SK-N-SH (cell line): ENCODE results near the gene NDUFAF8. TPM values are rescaled to one million over a fixed set of nuclear protein-coding genes. Genes with fewer than 3 reads are reported as not detected.

Experiments
- CTCF ChIA-PET: fragments of 300-600, 350-600 bp; formaldehyde crosslinking; extraction: SDS; loops from one replicate; lab custom pipeline; 2021; lab: Yijun Ruan, JAX
- POLR2A ChIA-PET: fragments of 350-600 bp; sonication (Branson Sonifier 250); formaldehyde crosslinking; extraction: SDS; loops from one replicate; lab custom pipeline; 2020; ENCODE audit warnings: antibody characterized with exemption, inconsistent platforms; lab: Yijun Ruan, JAX
- DNase-seq: peaks from one replicate; pipeline ENCODE4 v3.0.0; 2012
- H2AFZ ChIP-seq: fragments of 200-600 bp; sonication (generic); 2 replicates; pipeline ENCODE4 v1.8.1; 2016; ENCODE audit warnings: antibody characterized with exemption, mild to moderate bottlenecking, low read depth
- H3F3A ChIP-seq: fragments of 200-600 bp; sonication (generic); replicated peaks from 2 replicates; pipeline ENCODE3; 2016; ENCODE audit warnings: antibody characterized with exemption, mild to moderate bottlenecking; ENCODE audit not compliant: insufficient read depth
- H3K27ac ChIP-seq, 2 experiments: fragments of 200-500 bp in 1 of 2; fragments of 200-600 bp in 1 of 2; sonication (Bioruptor generic) in 1 of 2; sonication (generic), shearing (Covaris generic) in 1 of 2; 2 replicates each; pipeline versions ENCODE4 v1.5.1 to v1.6.1; 2014 to 2016; ENCODE audit warnings: low read depth in 2 of 2, inconsistent platforms in 1 of 2, low read length in 1 of 2, mild to moderate bottlenecking in 1 of 2, mixed read lengths in 1 of 2
- H3K27me3 ChIP-seq: fragments of 200-600 bp; sonication (generic), shearing (Covaris generic); 2 replicates; pipeline ENCODE4 v1.6.1; 2016; ENCODE audit warnings: mixed run types; ENCODE audit not compliant: insufficient read depth
- H3K36me3 ChIP-seq, 2 experiments: fragments of 200-500 bp in 1 of 2; fragments of 200-600 bp in 1 of 2; sonication (Bioruptor generic) in 1 of 2; sonication (generic) in 1 of 2; replicated peaks in 1 of 2; 2 replicates each; pipeline versions ENCODE3 to v1.5.1; 2014 to 2016; ENCODE audit warnings: low read length in 1 of 2, mild to moderate bottlenecking in 1 of 2; ENCODE audit not compliant: insufficient read depth in 2 of 2, control insufficient read depth in 1 of 2
- H3K4me1 ChIP-seq, 2 experiments: fragments of 200-500 bp in 1 of 2; fragments of 200-600 bp in 1 of 2; sonication (Bioruptor generic) in 1 of 2; sonication (generic), shearing (Covaris generic) in 1 of 2; 2 replicates each; pipeline versions ENCODE4 v1.5.1 to v1.6.1; 2014 to 2016; ENCODE audit warnings: low read depth in 1 of 2, low read length in 1 of 2, mixed run types in 1 of 2; ENCODE audit not compliant: insufficient read depth in 2 of 2, control insufficient read depth in 1 of 2
- H3K4me2 ChIP-seq: fragments of 200-600 bp; sonication (generic), shearing (Covaris generic); 2 replicates; pipeline ENCODE4 v1.6.1; 2017; ENCODE audit warnings: mixed run types
- H3K4me3 ChIP-seq, 2 experiments: fragments of 200-500 bp in 1 of 2; fragments of 200-600 bp in 1 of 2; sonication (Bioruptor generic) in 1 of 2; sonication (generic), shearing (Covaris generic) in 1 of 2; 2 replicates each; pipeline versions ENCODE4 v1.5.1 to v1.8.1; 2014 to 2016; ENCODE audit warnings: low read depth in 2 of 2, inconsistent platforms in 1 of 2, low read length in 1 of 2, mild to moderate bottlenecking in 1 of 2, mixed read lengths in 1 of 2, moderate library complexity in 1 of 2
- H3K79me2 ChIP-seq: fragments of 200-600 bp; sonication (generic); 2 replicates; pipeline ENCODE4 v1.8.1; 2017; ENCODE audit warnings: mild to moderate bottlenecking; ENCODE audit not compliant: insufficient read depth
- H3K9ac ChIP-seq: fragments of 200-600 bp; sonication (generic); 2 replicates; pipeline ENCODE4 v1.6.1; 2017; ENCODE audit warnings: mixed run types
- H3K9me2 ChIP-seq: fragments of 200-600 bp; sonication (generic); 2 replicates; pipeline ENCODE4 v1.6.1; 2017; ENCODE audit warnings: mixed run types
- H3K9me3 ChIP-seq: fragments of 200-600 bp; sonication (generic); 2 replicates; pipeline ENCODE4 v1.6.1; 2017; ENCODE audit warnings: mixed run types, mild to moderate bottlenecking, moderate library complexity
- H4K20me1 ChIP-seq: fragments of 200-600 bp; sonication (generic); 2 replicates; pipeline ENCODE4 v1.6.1; 2017; ENCODE audit warnings: mild to moderate bottlenecking, mixed run types; ENCODE audit not compliant: insufficient read depth
- CHD2 ChIP-seq: fragments of 150-350 bp; IDR thresholded peaks from 2 replicates; pipeline ENCODE4 v1.6.1; 2018; ENCODE audit warnings: low read length; ENCODE audit not compliant: partially characterized antibody
- ELF1 ChIP-seq: IDR thresholded peaks from 2 replicates; pipeline ENCODE4 v1.4.0; 2012
- EP300 ChIP-seq, 2 experiments: IDR thresholded peaks; 2 replicates each; pipeline versions ENCODE4 v1.4.0 to v1.6.1; 2012; ENCODE audit warnings: borderline replicate concordance in 1 of 2, low read depth in 1 of 2, low read length in 1 of 2
- EZH2phosphoT487 ChIP-seq: fragments of 200-600 bp; sonication (generic); IDR thresholded peaks from 2 replicates; pipeline ENCODE4 v1.6.1; 2017; ENCODE audit warnings: low read depth, mixed run types, mild to moderate bottlenecking, antibody characterized with exemption, moderate library complexity, borderline replicate concordance
- GATA2 ChIP-seq: sonication (generic); formaldehyde crosslinking; IDR thresholded peaks from 2 replicates; pipeline ENCODE4 v1.5.0; 2020; ENCODE audit warnings: mild to moderate bottlenecking, missing genetic modification reagents
- JUND ChIP-seq: IDR thresholded peaks from 2 replicates; pipeline ENCODE4 v1.4.0; 2012
- POLR2AphosphoS5 ChIP-seq: IDR thresholded peaks from 2 replicates; pipeline ENCODE4 v1.6.1; 2012; ENCODE audit warnings: low read depth, low read length
- RAD21 ChIP-seq: IDR thresholded peaks from 2 replicates; pipeline ENCODE4 v1.6.1; 2012; ENCODE audit warnings: mild to moderate bottlenecking, low read length
- RCOR1 ChIP-seq: fragments of 150-350 bp; IDR thresholded peaks from 2 replicates; pipeline ENCODE4 v1.6.1; 2017; ENCODE audit warnings: antibody characterized with exemption, low read length
- RFX5 ChIP-seq: IDR thresholded peaks from 2 replicates; pipeline ENCODE4 v1.6.1; 2012; ENCODE audit warnings: mild to moderate bottlenecking, improper control_type of control experiment, low read length
- RXRA ChIP-seq: IDR thresholded peaks from 2 replicates; pipeline ENCODE4 v1.4.0; 2012; ENCODE audit warnings: low read depth, mild to moderate bottlenecking, borderline replicate concordance
- TCF12 ChIP-seq: IDR thresholded peaks from 2 replicates; pipeline ENCODE4 v1.4.0; 2012
- TEAD4 ChIP-seq: IDR thresholded peaks from 2 replicates; pipeline ENCODE4 v1.4.0; 2012; ENCODE audit warnings: mild to moderate bottlenecking, borderline replicate concordance; ENCODE audit not compliant: insufficient read depth
- YY1 ChIP-seq: IDR thresholded peaks from 2 replicates; pipeline ENCODE4 v1.4.0; 2012; ENCODE audit warnings: low read depth, mild to moderate bottlenecking
- WGBS: methylation state at CpG from one replicate; pipeline ENCODE4 v1.1.6; 2017; ENCODE audit warnings: low lambda C conversion rate; 5-methylcytosine and 5-hydroxymethylcytosine counted together
- polyA plus RNA-seq, 3 experiments: library from polyadenylated mRNA; depleted of rRNA; stranded (reverse); fragments of >200 nt; gene quantifications; 2 replicates each; pipeline ENCODE4 v1.2.3, GENCODE V29; 2012
- TF ChIP-seq, protein P1 (sequence below): IDR thresholded peaks from 2 replicates; pipeline ENCODE4 v1.4.0; 2012; ENCODE audit warnings: low read depth, borderline replicate concordance
- TF ChIP-seq, protein P2 (sequence below): fragments of 200-600 bp; sonication (generic); IDR thresholded peaks from 2 replicates; pipeline ENCODE4 v1.6.1; 2017; ENCODE audit warnings: antibody characterized with exemption, mild to moderate bottlenecking, moderate library complexity

NDUFAF8 gene
- polyA plus RNA-seq, 1 of the 3 experiments (the other 2 are of a cell fraction), result 229 TPM

DNA sequence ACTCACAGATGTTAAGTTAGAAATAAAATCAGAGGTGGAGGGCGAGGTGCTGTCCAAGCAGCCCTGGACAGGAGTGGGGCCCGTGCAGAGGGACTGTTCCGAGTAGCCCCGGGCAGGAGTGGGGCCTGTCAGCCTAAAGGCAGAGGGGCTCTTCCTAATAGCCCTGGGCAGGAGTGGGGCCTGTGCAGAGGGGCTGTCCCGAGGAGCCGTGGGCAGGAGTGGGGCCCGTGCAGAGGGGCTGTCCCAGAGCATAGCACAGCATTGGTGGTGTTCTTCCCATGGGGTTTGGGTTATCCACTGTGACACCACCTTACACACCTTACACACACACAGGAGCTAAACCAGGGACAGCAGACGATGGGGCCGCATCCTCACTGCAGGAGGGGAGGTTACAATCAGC is 26.8 kb upstream of the NDUFAF8 start:
- TF ChIP-seq, protein P1, sequence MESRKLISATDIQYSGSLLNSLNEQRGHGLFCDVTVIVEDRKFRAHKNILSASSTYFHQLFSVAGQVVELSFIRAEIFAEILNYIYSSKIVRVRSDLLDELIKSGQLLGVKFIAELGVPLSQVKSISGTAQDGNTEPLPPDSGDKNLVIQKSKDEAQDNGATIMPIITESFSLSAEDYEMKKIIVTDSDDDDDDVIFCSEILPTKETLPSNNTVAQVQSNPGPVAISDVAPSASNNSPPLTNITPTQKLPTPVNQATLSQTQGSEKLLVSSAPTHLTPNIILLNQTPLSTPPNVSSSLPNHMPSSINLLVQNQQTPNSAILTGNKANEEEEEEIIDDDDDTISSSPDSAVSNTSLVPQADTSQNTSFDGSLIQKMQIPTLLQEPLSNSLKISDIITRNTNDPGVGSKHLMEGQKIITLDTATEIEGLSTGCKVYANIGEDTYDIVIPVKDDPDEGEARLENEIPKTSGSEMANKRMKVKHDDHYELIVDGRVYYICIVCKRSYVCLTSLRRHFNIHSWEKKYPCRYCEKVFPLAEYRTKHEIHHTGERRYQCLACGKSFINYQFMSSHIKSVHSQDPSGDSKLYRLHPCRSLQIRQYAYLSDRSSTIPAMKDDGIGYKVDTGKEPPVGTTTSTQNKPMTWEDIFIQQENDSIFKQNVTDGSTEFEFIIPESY, result no peak
- no peak for TF ChIP-seq GATA2
- TF ChIP-seq ELF1, result no peak
- no peak for TF ChIP-seq CHD2
- TF ChIP-seq YY1, result no peak
- TF ChIP-seq, protein P2, sequence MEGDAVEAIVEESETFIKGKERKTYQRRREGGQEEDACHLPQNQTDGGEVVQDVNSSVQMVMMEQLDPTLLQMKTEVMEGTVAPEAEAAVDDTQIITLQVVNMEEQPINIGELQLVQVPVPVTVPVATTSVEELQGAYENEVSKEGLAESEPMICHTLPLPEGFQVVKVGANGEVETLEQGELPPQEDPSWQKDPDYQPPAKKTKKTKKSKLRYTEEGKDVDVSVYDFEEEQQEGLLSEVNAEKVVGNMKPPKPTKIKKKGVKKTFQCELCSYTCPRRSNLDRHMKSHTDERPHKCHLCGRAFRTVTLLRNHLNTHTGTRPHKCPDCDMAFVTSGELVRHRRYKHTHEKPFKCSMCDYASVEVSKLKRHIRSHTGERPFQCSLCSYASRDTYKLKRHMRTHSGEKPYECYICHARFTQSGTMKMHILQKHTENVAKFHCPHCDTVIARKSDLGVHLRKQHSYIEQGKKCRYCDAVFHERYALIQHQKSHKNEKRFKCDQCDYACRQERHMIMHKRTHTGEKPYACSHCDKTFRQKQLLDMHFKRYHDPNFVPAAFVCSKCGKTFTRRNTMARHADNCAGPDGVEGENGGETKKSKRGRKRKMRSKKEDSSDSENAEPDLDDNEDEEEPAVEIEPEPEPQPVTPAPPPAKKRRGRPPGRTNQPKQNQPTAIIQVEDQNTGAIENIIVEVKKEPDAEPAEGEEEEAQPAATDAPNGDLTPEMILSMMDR, result no peak
- no peak for TF ChIP-seq TCF12
- TF ChIP-seq EP300 (IDR thresholded peaks at IDR 0.05; ENCODE audit: borderline replicate concordance in 1 of 2, low read depth in 1 of 2, low read length in 1 of 2), result no peak
- TF ChIP-seq JUND, result no peak
- TF ChIP-seq TEAD4, result no peak
- no peak for TF ChIP-seq RFX5
- TF ChIP-seq POLR2AphosphoS5, result no peak
- TF ChIP-seq RXRA, result no peak
- TF ChIP-seq RAD21, result no peak
- no peak for TF ChIP-seq EZH2phosphoT487
- TF ChIP-seq RCOR1, result no peak
- Histone ChIP-seq H3K4me1 (no peaks in the 10 kb centered on the region), H3K9ac (no peak overlapping the region), H3K79me2 (0 out of 2 replicates have a peak, but pooled peaks cover 7% of the 10 kb centered on the region), H3K9me3 (no peaks in the 10 kb centered on the region), H3K27me3 (no peaks in the 10 kb centered on the region), H3K27ac (no peak overlapping the region), H2AFZ (no peak overlapping the region), H4K20me1 (no peaks in the 10 kb centered on the region), H3K36me3 (peaks cover 0 to 2% of the 10 kb centered on the region in 2 experiments), H3K9me2 (no peaks in the 10 kb centered on the region), H3F3A (no peaks in the 10 kb centered on the region), H3K4me3 (no peak overlapping the region), H3K4me2 (no peak overlapping the region)
- 97% methylated on average over 9 of the region's 9 CpGs for WGBS
- ChIA-PET CTCF (interaction anchor here (0.7 to 2.8 kb wide), 5 partner anchors 12 to 454 kb away, joined by 3 to 11 read pairs (median 5); no protein-coding TSS in a partner anchor), POLR2A (no interaction called here)
- no peak for DNase-seq
